HepG2 (cell line): ENCODE data around the gene PARS2.

Experiments used
- E2F5 ChIP-seq: sonication (generic); formaldehyde crosslinking; conservative IDR thresholded peaks from 2 replicates; pipeline ENCODE4 v1.4.0; 2020; ENCODE audit warnings: missing genetic modification reagents
- HCFC1 ChIP-seq: fragments of 150-350 bp; IDR thresholded peaks from 2 replicates; pipeline ENCODE4 v1.6.1; 2014; ENCODE audit warnings: low read depth, low read length
- MXI1 ChIP-seq: IDR thresholded peaks from 3 replicates; pipeline ENCODE4 v1.6.1; 2012; ENCODE audit warnings: low read depth, low read length, inconsistent platforms, borderline replicate concordance
- SIN3B ChIP-seq: fragments of 150-350 bp; IDR thresholded peaks from 2 replicates; pipeline ENCODE4 v1.6.1; 2014; ENCODE audit warnings: low read length

- TF ChIP-seq SIN3B (no peak), E2F5 (no peak), MXI1 (peak; percentile 93; the same call in 2 of the 3 replicates), HCFC1 (peak; percentile 57; the same call in 1 of the 2 replicates)
Observed at GRCh38 chr1:54764133-54764921, at the start of gene PARS2.
